ENCODE measurements around the gene DSG1. TPM values are rescaled to one million over a fixed set of nuclear protein-coding genes. Genes with fewer than 3 reads are reported as not detected.
A peak's percentile ranks its signal among the peaks of the same experiment; 100 is the strongest.

The DSG1 gene
- total and polyA plus RNA-seq, 8 donors, result 0.05 TPM; not detected in 7

DNA sequence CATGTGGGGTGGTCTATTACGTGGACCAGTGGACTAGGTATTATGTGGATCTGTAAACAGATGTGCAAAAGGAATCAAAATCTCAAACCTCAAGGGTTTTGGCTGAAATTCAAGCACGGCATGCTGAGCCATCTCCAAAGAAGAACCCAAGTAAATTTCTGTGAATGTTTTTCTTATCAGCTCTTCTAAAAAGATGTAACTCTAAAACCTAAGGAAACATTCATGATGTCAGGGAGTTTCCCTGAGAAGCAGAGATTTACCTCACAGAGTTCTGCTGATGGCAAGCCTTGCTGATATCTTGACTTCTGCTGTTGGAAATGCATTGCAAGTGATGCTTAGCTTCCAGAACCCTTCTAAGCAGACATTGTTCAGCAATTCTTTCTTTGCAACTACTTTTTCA lies 80.2 kb downstream of the DSG1 start:
- no peaks in the 10 kb centered on the region for H3K36me3 ChIP-seq
- H3K4me1 ChIP-seq, result peaks cover 0 to 17% (median 11%) of the 10 kb centered on the region in 3 donors
- TF ChIP-seq, protein P1, sequence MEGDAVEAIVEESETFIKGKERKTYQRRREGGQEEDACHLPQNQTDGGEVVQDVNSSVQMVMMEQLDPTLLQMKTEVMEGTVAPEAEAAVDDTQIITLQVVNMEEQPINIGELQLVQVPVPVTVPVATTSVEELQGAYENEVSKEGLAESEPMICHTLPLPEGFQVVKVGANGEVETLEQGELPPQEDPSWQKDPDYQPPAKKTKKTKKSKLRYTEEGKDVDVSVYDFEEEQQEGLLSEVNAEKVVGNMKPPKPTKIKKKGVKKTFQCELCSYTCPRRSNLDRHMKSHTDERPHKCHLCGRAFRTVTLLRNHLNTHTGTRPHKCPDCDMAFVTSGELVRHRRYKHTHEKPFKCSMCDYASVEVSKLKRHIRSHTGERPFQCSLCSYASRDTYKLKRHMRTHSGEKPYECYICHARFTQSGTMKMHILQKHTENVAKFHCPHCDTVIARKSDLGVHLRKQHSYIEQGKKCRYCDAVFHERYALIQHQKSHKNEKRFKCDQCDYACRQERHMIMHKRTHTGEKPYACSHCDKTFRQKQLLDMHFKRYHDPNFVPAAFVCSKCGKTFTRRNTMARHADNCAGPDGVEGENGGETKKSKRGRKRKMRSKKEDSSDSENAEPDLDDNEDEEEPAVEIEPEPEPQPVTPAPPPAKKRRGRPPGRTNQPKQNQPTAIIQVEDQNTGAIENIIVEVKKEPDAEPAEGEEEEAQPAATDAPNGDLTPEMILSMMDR (IDR thresholded peaks at IDR 0.05), result no peak
- H3K9me3 ChIP-seq, result no peaks in the 10 kb centered on the region
- 84 to 87% methylated on average over 2 of the region's 2 CpGs for WGBS, 2 donors
- no peaks in the 10 kb centered on the region for H3K27me3 ChIP-seq
- intact Hi-C loops (cut with DNase I), result no loop called here
- no peak overlapping the region for H3K27ac ChIP-seq
- no peak for FAIRE-seq
- H3K4me3 ChIP-seq, result no peak overlapping the region
- no peak for ATAC-seq
- no peak for DNase-seq

DNA sequence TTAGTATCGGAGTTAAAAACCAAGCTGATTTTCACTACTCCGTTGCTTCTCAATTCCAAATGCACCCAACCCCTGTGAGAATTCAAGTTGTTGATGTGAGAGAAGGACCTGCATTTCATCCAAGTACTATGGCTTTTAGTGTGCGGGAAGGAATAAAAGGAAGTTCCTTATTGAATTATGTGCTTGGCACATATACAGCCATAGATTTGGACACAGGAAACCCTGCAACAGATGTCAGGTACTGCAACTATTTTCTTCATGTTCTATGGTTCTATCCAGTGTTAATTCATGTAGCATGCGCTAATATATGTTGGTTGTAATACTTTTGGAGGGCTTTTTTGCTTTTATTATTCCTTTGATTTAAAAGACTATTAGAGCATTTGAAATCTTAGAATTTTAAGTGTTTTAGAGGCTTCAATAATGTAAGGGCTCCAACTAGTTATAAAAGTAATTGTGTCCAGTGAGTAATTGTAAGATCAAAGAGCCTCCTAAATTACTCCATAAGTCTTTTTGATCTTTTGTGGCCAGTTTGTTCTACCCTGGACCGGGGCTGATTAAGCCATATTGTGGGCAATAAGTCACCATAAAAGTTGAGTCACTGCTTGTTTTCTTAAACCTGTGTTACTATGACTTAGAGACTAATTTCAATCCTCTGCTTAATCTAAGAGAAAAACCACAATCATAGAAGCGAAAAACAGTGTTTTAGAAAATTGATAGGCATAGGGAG lies 81.5 kb downstream of the DSG1 start:
- Histone ChIP-seq H3K27me3 (no peaks in the 10 kb centered on the region), H3K4me3 (no peak overlapping the region), H3K9me3 (no peaks in the 10 kb centered on the region), H3K4me1 (peaks cover 0 to 17% (median 11%) of the 10 kb centered on the region in 3 donors), H3K27ac (no peak overlapping the region), H3K36me3 (no peaks in the 10 kb centered on the region)
- DNase-seq, result no peak
- WGBS, 2 donors, result 79 to 89% methylated on average over 6 of the region's 6 CpGs
- peak; percentile 9 for FAIRE-seq
- TF ChIP-seq, protein P1 (IDR thresholded peaks at IDR 0.05), result no peak
- intact Hi-C loops (cut with DNase I), result no loop called here
- ATAC-seq, result peak in 1 of 4 donors; percentile 11

DNA sequence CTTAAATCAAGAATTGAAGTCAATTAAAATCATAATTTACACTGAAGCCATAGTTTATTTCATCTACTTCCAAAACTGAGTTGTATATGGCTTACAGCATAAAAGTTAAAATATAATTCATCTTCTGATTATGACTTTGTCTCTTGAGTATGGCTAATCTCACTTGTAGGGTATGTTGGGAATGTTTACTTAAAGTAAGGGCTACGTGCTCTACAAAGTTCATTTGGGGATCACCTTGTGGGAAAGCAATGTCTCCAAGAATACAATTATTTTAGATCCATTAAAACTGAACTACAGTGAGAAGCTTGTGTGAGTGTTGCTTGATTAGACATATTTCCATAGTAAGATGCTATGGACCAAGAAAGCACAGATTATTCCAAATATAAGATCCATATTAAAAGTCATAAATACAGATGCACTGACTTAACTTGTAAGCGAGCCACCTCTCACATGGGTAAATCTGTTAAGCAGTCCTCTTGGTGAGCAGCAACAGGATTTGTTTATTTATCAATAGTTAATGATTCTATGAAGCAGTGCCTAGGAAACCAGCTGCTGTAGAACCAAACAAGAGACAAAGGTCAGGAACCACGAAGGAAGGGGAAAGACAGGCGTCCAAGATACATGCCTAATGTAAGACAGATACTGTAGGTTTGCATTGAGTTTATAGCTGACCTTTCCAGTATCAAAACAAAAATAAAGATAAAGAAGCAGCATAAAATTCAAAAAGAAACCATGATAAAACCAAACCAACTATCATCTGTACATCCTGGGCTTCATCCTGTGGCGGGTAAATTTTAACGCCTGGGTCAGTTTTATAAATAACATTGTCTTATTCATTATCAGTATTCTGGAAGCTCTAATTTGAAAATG lies 83.4 kb downstream of the DSG1 start:
- DNase-seq, result peak in 2 of 6 donors; percentile 11 to 16
- Histone ChIP-seq H3K4me3 (no peak overlapping the region), H3K27me3 (no peaks in the 10 kb centered on the region), H3K27ac (peak overlapping the region in 1 of 4 donors; percentile 3), H3K4me1 (peaks cover 0 to 17% (median 11%) of the 10 kb centered on the region in 3 donors), H3K9me3 (no peaks in the 10 kb centered on the region), H3K36me3 (no peaks in the 10 kb centered on the region)
- peak; percentile 85 to 93 (median 88) for ATAC-seq
- 26 to 32% methylated on average over 6 of the region's 6 CpGs for WGBS, 2 donors
- FAIRE-seq, result no peak
- TF ChIP-seq, protein P1 (IDR thresholded peaks at IDR 0.05), result no peak
- intact Hi-C loops (cut with DNase I), result no loop called here

DNA sequence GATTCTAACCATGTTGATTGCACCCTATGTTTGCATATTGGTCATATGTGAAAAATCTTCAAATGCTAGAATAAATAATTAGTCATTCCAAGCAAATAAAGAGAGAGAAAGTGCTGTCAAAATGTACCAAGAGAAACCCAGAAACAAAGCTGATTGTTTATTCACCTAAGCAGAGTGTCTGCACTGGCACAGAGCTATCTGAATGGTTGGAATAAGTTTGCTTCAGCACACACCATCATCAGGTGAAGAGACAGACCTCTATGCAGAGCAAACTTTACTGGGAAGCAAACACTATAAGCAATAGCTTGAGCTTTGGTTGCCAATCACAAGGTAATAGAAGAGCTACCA lies 84.0 kb downstream of the DSG1 start:
- Histone ChIP-seq H3K27ac (peak overlapping the region in 1 of 4 donors; percentile 3), H3K4me3 (no peak overlapping the region), H3K4me1 (peaks cover 0 to 17% (median 11%) of the 10 kb centered on the region in 3 donors), H3K36me3 (no peaks in the 10 kb centered on the region), H3K27me3 (no peaks in the 10 kb centered on the region), H3K9me3 (no peaks in the 10 kb centered on the region)
- ATAC-seq (peak; percentile 60 to 72 (median 67)), FAIRE-seq (no peak), DNase-seq (no peak)
- intact Hi-C loops (cut with DNase I), result no loop called here
- TF ChIP-seq, protein P1 (IDR thresholded peaks at IDR 0.05), result no peak
